ENCODE results near the gene B3GNT5. TPM values are rescaled to one million over a fixed set of nuclear protein-coding genes. Genes with fewer than 3 reads are reported as not detected.
A peak's percentile ranks its signal among the peaks of the same experiment; 100 is the strongest.

Gene B3GNT5
- total RNA-seq, 1 donor from 2014 or later, result 20.4 TPM

- TF ChIP-seq, protein P1, sequence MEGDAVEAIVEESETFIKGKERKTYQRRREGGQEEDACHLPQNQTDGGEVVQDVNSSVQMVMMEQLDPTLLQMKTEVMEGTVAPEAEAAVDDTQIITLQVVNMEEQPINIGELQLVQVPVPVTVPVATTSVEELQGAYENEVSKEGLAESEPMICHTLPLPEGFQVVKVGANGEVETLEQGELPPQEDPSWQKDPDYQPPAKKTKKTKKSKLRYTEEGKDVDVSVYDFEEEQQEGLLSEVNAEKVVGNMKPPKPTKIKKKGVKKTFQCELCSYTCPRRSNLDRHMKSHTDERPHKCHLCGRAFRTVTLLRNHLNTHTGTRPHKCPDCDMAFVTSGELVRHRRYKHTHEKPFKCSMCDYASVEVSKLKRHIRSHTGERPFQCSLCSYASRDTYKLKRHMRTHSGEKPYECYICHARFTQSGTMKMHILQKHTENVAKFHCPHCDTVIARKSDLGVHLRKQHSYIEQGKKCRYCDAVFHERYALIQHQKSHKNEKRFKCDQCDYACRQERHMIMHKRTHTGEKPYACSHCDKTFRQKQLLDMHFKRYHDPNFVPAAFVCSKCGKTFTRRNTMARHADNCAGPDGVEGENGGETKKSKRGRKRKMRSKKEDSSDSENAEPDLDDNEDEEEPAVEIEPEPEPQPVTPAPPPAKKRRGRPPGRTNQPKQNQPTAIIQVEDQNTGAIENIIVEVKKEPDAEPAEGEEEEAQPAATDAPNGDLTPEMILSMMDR (IDR thresholded peaks at IDR 0.05), result no peak
- TF ChIP-seq POLR2AphosphoS5 (IDR thresholded peaks at IDR 0.05; ENCODE audit: insufficient read depth in 1 of 2, low read depth in 1 of 2) (no peak), POLR2A (IDR thresholded peaks at IDR 0.05) (no peak)
- intact Hi-C loops (cut with DNase I), result no loop called here
- no peak for DNase-seq (ENCODE audit: extremely low spot score in 2 of 2)
- H3K9me3 ChIP-seq, result no peaks in the 10 kb centered on the region
- no peaks in the 10 kb centered on the region for H3K36me3 ChIP-seq
- H3K27me3 ChIP-seq, result no peaks in the 10 kb centered on the region
- H3K27ac ChIP-seq, result no peak overlapping the region
- H3K4me3 ChIP-seq, result no peak overlapping the region
- H3K4me1 ChIP-seq, result peaks cover 20% of the 10 kb centered on the region
Measured at GRCh38 chr3:183301937-183302580, 49.0 kb downstream of the B3GNT5 start.

- peaks cover 19% of the 10 kb centered on the region for H3K4me1 ChIP-seq
- no peaks in the 10 kb centered on the region for H3K27me3 ChIP-seq
- H3K27ac ChIP-seq, result no peak overlapping the region
- intact Hi-C loops (cut with DNase I), result no loop called here
- no peak for TF ChIP-seq POLR2AphosphoS5 (IDR thresholded peaks at IDR 0.05; ENCODE audit: insufficient read depth in 1 of 2, low read depth in 1 of 2)
- TF ChIP-seq, protein P1 (IDR thresholded peaks at IDR 0.05), result no peak
- TF ChIP-seq POLR2A (IDR thresholded peaks at IDR 0.05), result no peak
- H3K4me3 ChIP-seq, result no peak overlapping the region
- H3K9me3 ChIP-seq, result no peaks in the 10 kb centered on the region
- H3K36me3 ChIP-seq, result no peaks in the 10 kb centered on the region
- DNase-seq (ENCODE audit: extremely low spot score in 2 of 2), result no peak
Measured at GRCh38 chr3:183303690-183304089, 50.6 kb downstream of the B3GNT5 start.

DNA sequence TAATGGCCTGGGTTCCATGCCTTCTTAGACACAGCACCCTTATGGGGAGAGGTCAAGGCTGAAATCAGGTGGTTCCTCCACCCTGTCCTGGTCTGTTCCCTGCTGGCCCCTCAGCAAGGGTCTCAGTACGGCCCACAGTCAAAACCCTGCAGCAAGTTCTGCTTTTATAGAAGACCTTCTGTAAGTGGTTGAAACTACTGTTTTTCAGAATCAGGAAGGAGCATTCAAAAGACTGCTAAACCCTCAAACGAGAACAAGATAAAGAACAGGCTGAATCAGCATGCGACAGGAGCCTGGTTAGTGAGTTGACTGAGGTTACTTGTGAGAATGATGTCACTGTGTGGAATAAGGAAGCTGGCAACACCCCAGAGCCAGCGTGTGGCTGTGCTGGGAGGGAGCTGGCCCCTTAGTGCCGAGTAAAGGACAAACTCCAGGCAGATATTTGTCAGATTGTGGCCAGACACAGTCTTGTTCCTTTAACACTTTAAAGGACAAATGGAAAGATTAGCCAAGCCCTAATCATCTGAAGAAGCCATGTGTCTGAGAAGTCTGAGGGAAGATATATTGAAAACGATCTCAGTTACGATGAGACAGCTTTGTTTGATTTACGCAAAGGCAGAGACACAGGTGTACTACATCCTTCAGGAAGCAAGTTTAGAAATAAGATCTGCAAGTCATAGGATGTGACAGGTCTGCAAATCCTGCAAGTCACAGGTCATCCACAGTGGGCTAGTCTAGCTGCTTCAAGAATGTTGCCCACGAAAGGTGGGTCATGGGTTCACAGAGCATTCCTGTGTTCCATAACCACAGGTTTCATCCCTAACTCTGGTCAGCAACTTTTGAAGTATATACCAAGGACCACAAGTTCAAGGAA, 54.0 kb downstream of the B3GNT5 start:
- H3K4me1 ChIP-seq, result no peaks in the 10 kb centered on the region
- H3K36me3 ChIP-seq, result no peaks in the 10 kb centered on the region
- no peak overlapping the region for H3K27ac ChIP-seq
- DNase-seq (ENCODE audit: extremely low spot score in 2 of 2), result no peak
- H3K4me3 ChIP-seq, result no peak overlapping the region
- H3K27me3 ChIP-seq, result no peaks in the 10 kb centered on the region
- TF ChIP-seq POLR2A (IDR thresholded peaks at IDR 0.05), result no peak
- TF ChIP-seq, protein P1 (IDR thresholded peaks at IDR 0.05), result no peak
- TF ChIP-seq POLR2AphosphoS5 (IDR thresholded peaks at IDR 0.05; ENCODE audit: insufficient read depth in 1 of 2, low read depth in 1 of 2), result peak in 1 of 2 donors; percentile 36
- no peaks in the 10 kb centered on the region for H3K9me3 ChIP-seq
- intact Hi-C loops (cut with DNase I), result no loop called here

DNA sequence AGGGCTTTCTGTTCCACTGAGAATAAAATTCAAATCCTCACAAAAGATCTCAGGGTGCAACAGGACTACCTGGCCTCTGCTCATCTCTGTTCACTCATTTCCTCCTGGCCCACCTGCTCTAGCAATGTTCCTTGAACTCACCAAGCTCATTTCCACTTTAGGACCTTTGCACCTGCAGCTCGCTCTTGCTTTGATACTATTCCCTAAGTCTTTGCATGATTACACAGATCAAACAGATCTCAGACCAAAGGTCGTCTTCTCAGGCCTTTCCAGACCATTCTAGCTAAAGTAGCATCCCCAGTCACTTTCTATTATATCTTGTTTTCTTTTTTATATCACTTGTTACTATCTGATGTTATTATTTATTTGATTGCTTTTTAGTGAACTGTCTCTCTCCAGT, 54.7 kb downstream of the B3GNT5 start:
- H3K4me3 ChIP-seq, result no peak overlapping the region
- H3K27me3 ChIP-seq, result no peaks in the 10 kb centered on the region
- H3K4me1 ChIP-seq, result no peaks in the 10 kb centered on the region
- H3K36me3 ChIP-seq, result no peaks in the 10 kb centered on the region
- no peaks in the 10 kb centered on the region for H3K9me3 ChIP-seq
- no peak overlapping the region for H3K27ac ChIP-seq
- TF ChIP-seq POLR2A (IDR thresholded peaks at IDR 0.05) (no peak), POLR2AphosphoS5 (IDR thresholded peaks at IDR 0.05; ENCODE audit: insufficient read depth in 1 of 2, low read depth in 1 of 2) (no peak)
- TF ChIP-seq, protein P1 (IDR thresholded peaks at IDR 0.05), result no peak
- no peak for DNase-seq (ENCODE audit: extremely low spot score in 2 of 2)
- intact Hi-C loops (cut with DNase I), result no loop called here

DNA sequence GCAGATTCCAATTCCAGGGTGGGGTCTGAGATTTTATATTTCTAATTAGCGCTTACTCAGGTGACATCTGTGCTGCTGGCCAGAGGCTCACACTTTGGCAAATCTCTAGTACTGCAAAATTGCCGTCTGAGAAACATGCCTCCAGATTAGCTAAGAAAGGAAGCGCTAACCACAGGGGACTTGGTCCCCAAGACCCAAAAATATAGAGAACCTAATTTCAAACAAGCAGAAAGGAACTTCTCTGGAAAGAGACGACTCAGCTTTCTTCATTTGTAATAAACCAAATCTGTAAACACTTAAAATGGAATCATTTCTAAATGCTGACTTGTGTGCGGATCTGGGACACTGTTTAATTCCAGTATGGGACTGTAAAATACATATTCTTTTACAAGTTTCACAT, 55.7 kb downstream of the B3GNT5 start:
- Histone ChIP-seq H3K36me3 (no peaks in the 10 kb centered on the region), H3K27ac (no peak overlapping the region)
- intact Hi-C loops (cut with DNase I), result no loop called here

More for the DNA sequence above, 55.7 kb downstream of the B3GNT5 start:
- Histone ChIP-seq H3K4me1 (no peaks in the 10 kb centered on the region), H3K27me3 (no peaks in the 10 kb centered on the region), H3K4me3 (no peak overlapping the region), H3K9me3 (no peaks in the 10 kb centered on the region)
- TF ChIP-seq, protein P1 (IDR thresholded peaks at IDR 0.05), result no peak
- TF ChIP-seq POLR2AphosphoS5 (IDR thresholded peaks at IDR 0.05; ENCODE audit: insufficient read depth in 1 of 2, low read depth in 1 of 2) (no peak), POLR2A (IDR thresholded peaks at IDR 0.05) (no peak)
- no peak for DNase-seq (ENCODE audit: extremely low spot score in 2 of 2)
